ENCODE data around the gene COG5. TPM values are rescaled to one million over a fixed set of nuclear protein-coding genes. Genes with fewer than 3 reads are reported as not detected.

Gene COG5
- total and polyA plus RNA-seq, 2 of the 4 experiments (the other 2 are of a cell fraction), result 18.5 to 27.4 TPM

DNA sequence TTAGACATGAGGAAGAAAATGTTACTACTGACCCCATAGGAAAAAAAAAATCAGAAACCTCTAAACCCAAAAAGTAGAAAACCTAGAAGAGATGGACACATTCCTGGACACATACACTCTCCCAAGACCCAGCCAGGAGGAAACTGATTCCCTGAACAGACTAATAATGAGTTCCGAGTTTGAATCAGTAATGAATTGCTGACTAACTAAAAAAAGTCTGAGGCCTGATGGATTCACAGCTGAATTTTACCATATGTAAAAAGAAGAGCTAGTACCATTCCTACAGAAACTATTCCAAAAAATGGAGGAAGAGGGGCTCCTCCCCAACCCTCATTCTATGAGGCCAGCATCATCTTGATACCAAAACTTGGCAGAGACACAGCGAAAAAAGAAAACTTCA, 319.1 kb downstream of the COG5 start:
- Histone ChIP-seq H2BK5ac (ENCODE audit: low read depth, low read length, poor library complexity, severe bottlenecking) (no peak overlapping the region), H3K36me3 (ENCODE audit: control insufficient read depth, insufficient read depth, low read length) (peaks cover 5% of the 10 kb centered on the region), H3K27me3 (ENCODE audit: control insufficient read depth, insufficient read depth, low read length) (no peaks in the 10 kb centered on the region), H3K79me1 (ENCODE audit: low read depth in 1 of 2, low read length in 2 of 2) (peaks cover 0 to 5% of the 10 kb centered on the region in 2 experiments; a peak in 1 of 4 replicates), H2BK120ac (ENCODE audit: low read depth, low read length) (no peak overlapping the region), H4K8ac (ENCODE audit: low read depth in 2 of 2, low read length in 2 of 2) (no peak overlapping the region), H4K91ac (ENCODE audit: insufficient read depth, low read depth, low read length) (no peak overlapping the region), H4K5ac (ENCODE audit: low read depth, low read length) (no peak overlapping the region), H4K20me1 (ENCODE audit: insufficient read depth, low read length) (no peaks in the 10 kb centered on the region), H3K9ac (ENCODE audit: low read depth, low read length) (no peak overlapping the region), H2AK5ac (ENCODE audit: low read depth, low read length) (no peak overlapping the region), H3K9me1 (ENCODE audit: insufficient read depth, low read length) (no peaks in the 10 kb centered on the region), H3K4ac (ENCODE audit: low read depth, low read length) (no peak overlapping the region), H3K14ac (replicated peaks; ENCODE audit: low read depth, low read length) (no peak overlapping the region), H3K9me3 (ENCODE audit: control insufficient read depth, insufficient read depth, low read length) (peaks cover 7% of the 10 kb centered on the region; the same call in 1 of the 2 replicates), H3K4me1 (ENCODE audit: control insufficient read depth, insufficient read depth, low read length) (no peaks in the 10 kb centered on the region), H3K23ac (ENCODE audit: low read depth, low read length) (no peak overlapping the region), H2AFZ (replicated peaks; ENCODE audit: low read length, poor library complexity) (no peak overlapping the region), H3K4me3 (ENCODE audit: insufficient read depth, low read depth, low read length) (no peak overlapping the region), H2BK15ac (ENCODE audit: low read depth, low read length) (no peak overlapping the region), H2AK9ac (replicated peaks; ENCODE audit: low read depth, low read length, poor library complexity) (no peak overlapping the region), H3K56ac (ENCODE audit: extremely low read depth, insufficient read depth, low read length) (no peak overlapping the region), H3K18ac (ENCODE audit: low read depth, low read length) (no peak overlapping the region), H3K27ac (ENCODE audit: insufficient read depth, low read length) (no peak overlapping the region), H2BK20ac (ENCODE audit: low read depth, low read length) (no peak overlapping the region), H3K4me2 (ENCODE audit: low read depth, low read length) (no peak overlapping the region)
- ChIA-PET POLR2A (ENCODE audit: unreplicated experiment) (no interaction called here), CTCF (interaction anchor here (0.6 to 1.1 kb wide), 3 partner anchors 12 to 631 kb away, joined by 3 to 4 read pairs (median 3); no protein-coding TSS in a partner anchor)
- in situ Hi-C loops (cut with MboI; ENCODE audit: low sequenced_read_pairs) (no loop called here), intact Hi-C loops (cut with micrococcal nuclease) (no loop called here), dilution Hi-C loops (cut with HindIII; ENCODE audit: low sequenced_read_pairs, unreplicated experiment) (no loop called here)
- DNase-seq, result no peak
- WGBS, 2 experiments (ENCODE audit: extremely low coverage in 2 of 2, insufficient read length in 1 of 2), result 83% methylated on average over 1 of the region's 2 CpGs; no CpG with 5 or more reads in 1 of the 2 experiments
- ATAC-seq (ENCODE audit: low read depth), result no peak
- BruUV-seq (replicated peaks), result no TSS peak
- TF ChIP-seq POLR2A (IDR thresholded peaks at IDR 0.05; ENCODE audit: low read depth, low read length) (no peak), MAZ (IDR thresholded peaks at IDR 0.05; ENCODE audit: borderline replicate concordance, low read depth, low read length) (no peak), NFE2L2 (IDR thresholded peaks at IDR 0.05; ENCODE audit: low read depth, low read length) (no peak), USF2 (IDR thresholded peaks at IDR 0.05; ENCODE audit: low read depth, low read length) (no peak)

All from IMR-90 (cell line).